Activated CD4-positive, alpha-beta T cell treated with anti-CD3 and anti-CD28 coated beads, Interleukin-2, amount 50 U/mL, for 16 hours (primary cell): ENCODE measurements around the gene DUSP7.
"Not testable (repeated sequence)": the region's sequence is repeated elsewhere in the genome, so short reads cannot be mapped to it uniquely, and the experiment has no call there.

Experiments used
- DNase-seq: peaks from one replicate; pipeline ENCODE4 v3.0.0-alpha.2; 2020

The DUSP7 gene

DNA sequence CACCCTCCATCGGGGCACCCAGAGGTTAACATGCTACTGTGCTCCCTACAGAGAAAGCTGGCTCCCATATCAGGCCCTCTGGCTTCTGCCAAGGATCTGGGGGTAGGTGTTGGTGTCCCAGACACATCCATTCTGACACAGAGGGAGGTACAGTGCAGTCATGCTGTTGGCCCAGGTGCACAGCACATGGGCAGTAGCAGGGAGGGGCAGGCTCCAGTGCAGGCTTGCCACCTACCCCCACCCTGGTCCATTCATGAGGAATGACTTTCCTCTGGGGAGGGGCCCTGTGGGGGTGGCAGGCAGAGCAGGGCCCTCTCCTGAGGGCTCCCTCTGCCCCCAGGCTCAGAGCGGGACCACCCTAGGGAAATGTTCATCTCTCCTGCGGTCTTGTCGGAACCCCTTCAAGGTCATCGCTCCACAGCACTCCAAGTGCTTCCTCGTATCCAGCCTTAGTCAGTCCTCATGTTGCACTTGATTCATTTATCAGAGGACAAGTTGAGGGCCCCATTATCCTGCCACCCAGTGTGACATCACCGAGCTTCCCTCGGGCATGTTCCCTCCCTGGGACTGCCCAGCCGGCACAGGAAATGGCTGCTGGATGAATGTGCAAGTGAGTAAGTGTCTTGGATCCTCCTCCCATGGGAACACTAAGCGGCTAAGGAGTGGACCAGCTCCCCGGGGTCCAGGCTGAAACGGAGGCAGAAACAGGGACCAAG is 10.0 kb downstream of the DUSP7 start:
- no peak for DNase-seq

DNA sequence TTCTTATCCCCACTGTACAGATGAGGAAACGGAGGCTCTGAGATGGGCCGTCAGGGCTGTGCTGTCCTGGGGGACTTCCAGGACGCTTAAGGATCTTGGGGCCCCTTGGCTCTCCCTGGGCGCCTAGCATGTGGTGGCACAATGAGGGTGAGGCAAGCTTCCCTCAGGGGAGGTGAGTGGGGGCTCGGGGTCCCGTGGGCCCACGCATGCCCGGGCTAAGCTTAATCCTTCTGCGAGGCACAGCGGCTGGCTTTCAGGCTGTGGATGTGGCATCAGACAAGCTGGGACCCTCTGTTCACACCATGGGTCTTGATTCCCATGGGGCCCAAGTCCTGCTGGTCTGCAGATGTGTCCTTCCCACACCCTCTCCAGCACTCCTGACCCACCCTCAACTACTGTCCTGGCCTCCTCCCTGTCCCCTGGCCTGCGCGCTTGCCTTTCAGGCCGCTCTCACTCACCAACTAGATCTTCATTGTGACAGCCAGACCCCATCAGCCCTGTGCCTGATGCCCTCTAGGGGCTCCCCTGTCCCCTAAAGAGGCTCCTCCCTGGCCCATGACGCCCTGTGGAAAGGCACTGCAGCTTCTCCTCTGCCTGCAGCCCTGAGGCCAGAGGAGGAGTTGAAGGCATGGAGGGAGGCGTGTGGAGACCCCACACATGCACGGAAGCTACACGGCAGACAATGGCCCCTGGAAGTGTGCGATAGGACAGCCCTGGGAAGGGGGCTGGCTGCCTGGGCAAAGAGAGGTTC is 11.3 kb downstream of the DUSP7 start:
- DNase-seq: no peak

DNA sequence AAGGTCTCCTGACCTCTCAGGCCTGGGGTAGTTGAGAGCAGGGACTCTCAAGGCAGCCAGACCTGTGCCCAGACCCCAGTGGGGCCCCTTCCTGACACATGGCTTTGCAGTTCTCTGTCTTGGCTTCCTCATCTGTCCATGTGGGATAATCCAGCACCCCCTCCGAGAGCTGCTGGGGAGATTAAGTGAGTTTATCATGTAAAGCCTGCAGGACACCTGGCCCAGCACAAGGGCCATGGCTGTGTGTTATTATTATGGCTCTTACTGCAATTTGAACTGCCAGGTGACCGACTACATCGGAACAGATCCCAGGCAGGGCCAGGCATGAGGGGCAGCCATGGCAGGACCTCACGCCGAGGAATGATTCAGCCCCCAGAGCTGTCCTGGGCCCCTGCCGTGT is 12.6 kb downstream of the DUSP7 start:
- DNase-seq: no peak

DNA sequence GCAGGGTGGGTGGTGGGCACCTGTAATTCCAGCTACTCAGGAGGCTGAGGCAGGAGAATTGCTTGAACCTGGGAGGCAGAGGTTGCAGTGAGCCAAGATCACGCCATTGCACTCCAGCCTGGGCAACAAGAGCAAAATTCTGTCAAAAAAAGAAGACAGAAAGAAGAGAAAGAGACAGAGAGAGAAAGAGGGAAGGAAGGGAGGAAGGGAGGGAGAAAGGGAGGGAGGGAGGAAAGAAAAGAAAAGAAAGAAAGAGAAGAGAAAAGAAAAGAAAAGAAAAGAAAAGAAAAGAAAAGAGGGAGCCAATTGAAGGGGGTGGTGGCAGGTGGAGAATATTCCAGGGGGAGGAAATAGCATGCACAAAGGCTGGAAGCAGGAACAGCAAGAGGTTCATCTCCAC is 13.3 kb downstream of the DUSP7 start:
- not testable (repeated sequence) for DNase-seq

DNA sequence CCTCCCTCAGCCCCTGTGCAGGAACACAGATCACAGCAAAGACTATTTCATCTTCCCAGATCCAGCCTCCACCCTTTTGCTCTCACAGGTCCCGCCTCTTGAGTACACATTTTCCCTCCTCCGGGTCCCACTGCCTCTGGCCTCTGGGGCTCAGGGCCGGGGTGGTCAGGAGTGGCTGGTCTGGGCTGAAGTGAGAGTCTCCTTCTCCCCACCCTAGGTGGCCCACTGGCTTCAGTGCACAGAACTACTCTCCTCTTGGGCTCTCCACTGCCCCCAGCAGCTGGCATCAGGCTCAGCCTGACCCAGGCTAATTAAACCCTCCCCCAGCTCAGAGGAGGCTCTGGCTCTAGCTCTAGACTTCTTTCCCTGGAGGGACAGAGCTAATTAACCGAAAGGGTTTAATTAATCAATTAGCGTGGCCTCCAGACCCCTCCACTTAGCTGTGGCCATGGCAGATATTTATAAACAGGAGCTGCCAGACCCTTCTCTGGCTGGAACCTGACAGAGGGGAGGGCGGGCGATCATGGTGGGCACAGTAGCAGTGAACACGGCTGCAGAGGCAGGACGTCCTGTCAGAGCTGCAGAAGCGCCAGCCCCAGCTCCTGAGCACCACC is 15.1 kb downstream of the DUSP7 start:
- no peak for DNase-seq

DNA sequence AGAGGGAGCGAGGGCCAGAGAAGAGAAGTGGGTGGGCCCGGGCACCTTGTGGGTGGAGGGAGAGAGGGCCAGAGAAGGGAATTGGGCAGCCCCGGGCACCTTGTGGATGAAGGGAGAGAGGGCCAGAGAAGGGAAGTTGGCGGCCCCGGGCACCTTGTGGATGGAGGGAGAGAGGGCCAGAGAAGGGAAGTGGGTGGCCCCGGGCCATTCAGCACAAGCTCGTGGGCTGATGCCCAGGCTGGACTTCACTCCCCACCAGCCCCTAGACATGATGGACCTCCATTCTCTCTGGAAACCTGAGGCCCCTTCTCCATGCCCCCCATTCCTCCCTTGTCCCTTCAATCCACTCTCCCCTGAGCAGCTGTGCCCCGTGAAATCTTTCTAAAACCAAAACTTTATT is 15.8 kb downstream of the DUSP7 start:
- DNase-seq: no peak

DNA sequence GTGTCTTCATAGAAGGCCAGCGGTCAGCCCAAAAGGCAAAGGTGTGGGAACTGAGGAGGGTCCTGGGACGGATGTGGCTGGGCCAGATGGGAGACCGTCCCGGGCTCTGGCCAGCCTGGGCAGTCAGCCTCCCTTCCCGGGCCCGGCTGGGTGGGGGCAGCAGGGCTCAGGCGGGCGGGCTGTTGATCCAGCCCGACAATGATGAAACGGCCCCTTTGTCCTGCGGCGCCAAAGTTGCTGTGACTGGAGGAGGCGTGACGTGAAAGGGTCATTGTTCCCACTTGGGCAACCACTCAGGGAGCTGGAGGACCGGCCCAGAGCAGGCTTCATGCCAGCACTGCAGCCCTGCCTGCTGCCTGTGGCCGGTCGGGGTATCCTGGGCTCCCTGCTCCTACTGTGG is 16.5 kb downstream of the DUSP7 start:
- no peak for DNase-seq

DNA sequence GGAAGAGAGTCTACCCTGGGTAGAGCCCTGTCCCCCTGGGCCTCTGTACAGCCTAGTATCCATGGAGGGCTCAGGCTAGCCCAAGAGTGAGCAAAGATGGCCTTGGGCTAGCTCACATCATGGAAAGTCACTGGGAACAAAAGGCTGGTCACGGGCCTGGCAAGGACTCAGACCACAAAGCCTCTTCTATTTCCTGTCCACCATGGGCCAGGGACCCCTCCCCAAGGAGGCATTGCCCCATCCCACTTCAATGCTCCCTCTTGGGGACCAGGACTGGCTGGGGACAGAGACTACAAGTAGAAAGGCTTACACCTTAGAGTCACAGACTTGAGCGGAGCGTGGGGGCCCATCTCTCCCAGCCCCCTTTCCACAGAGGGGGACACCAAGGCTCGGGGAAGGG is 16.9 kb downstream of the DUSP7 start:
- DNase-seq: no peak

DNA sequence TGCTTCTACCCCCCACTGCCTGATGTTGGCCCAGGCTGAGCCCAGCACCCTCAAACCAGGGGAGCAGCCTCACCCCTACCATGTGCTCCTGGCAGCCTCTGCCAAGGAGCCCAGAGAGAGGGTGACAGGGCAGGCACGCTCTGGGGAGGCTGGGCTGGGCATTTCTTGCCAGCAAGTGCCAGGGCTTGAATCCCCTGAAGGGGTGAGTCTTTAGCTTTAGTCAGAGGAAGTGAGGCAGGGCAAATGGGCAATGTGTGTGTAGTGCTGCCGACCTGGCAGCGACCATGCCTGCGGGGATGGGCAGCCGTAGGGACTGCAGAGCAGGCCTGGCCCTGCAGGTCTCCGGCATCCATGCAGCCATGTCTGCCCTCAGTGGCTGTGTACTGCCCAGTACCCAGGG is 18.1 kb downstream of the DUSP7 start:
- no peak for DNase-seq

DNA sequence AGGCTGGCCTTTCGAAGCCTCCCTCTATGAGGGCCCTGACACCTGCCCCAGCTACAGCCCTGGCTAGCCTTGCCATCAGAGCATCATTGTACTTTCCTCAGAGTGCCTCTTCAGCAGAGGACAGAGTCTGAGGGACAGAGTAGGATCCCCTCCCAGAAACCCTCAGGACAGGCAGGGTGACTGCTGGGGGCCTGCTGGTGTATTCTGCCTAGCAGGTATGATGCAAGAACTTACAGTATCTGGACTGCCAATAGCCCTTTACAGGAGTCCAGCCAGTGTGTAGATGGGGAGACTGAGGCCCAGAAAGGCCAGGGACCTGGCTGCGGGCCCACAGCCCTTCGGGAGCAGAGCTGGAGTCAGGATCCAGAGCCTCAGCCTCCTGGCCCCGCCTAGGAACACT is 19.1 kb downstream of the DUSP7 start:
- DNase-seq: no peak

DNA sequence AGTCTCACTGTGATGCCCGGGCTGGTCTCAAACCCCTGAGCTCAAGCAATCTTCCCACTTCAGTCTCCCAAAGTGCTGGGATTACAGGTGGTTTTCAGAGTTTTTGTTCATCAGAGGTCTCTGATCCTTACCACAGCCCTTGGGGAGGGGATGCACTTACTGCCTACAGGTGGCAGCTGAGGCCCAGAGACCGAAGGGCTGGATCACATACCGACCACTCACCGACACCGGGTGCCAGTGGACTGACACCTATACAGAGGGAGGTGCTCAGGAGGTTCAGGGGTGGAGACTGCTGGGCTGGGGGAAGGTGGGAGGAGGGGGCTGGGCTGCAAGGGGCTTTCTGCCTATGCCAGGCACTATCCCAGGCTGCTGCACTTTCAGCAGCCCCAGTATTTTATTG is 19.5 kb downstream of the DUSP7 start:
- no peak for DNase-seq

DNA sequence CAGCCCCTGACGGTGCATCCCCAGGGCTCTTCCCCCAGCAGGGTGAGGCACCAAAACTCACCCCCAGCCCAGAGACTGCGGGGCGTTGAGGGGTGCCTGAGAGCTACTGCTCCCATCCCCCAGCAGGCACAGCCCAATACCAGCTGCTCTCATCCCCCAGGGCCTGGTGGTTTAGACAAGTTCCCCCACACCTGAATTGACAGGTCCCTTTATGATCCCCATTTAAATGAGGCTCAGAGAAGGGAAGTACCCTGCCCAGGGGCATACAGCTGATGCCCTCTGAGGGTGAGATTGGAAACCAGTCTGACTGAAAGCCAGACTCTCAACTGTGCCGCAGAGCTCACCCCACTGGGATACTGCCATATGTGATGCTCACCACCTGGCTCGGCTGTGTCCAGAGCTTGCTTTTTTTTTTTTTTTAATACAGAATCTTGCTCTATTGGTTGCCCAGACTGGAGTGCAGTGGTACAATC is 20.1 kb downstream of the DUSP7 start:
- DNase-seq: no peak

DNA sequence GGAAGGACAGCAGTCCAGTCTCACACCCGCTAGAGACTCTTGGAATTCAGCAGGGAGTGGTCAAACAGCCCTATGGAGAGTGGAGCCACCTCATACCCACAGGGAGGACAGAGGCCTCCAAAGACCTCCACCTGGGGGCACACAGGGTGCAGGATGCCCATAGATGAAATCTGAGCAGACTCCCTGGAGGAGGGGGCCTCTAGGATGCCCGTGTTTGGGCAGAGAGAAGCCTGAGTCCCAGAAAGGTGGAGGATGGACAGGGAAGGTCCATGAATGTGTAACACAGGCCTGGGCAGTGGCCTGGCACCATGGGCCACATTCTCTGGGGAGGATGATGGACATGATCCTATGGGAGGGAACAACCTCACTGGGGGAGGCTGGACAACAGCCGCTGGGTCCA is 21.7 kb downstream of the DUSP7 start:
- DNase-seq: no peak

DNA sequence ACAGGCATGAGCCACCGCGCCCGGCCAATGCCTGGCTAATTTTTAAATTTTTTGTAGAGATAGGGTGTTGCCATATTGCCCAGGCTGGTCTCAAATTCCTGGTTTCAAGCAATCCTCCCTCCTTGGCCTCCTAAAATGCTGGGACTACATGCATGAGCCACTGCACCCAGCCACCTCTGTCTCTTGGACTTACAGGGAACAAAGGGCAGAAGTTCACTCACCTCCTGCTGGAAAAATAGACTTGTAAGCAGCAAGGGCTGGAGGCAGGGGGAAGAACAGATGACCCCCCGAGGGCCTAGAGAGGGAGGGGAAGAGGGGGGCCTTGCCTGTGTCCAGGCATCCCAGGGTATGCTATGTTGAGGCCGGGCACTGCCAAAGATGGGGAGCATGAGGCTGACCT is 22.2 kb downstream of the DUSP7 start:
- no peak for DNase-seq

DNA sequence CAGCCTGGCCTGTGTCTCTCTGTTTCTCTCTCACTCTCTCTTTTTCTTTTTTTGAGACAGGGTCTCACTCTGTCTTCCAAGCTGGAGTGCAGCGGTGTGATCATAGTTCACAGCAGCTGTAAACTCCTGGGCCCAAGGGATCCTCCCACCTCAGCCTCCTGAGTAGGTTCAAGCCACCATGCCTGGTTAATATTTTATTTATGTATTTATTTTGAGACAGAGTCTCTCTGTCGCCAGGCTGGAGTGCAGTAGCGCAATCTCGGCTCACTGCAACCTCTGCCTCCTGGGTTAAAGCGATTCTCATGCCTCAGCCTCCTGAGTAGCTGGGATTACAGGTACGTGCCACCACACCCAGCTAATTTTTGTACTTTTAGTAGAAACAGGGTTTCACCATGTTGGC is 22.6 kb downstream of the DUSP7 start:
- not testable (repeated sequence) for DNase-seq

DNA sequence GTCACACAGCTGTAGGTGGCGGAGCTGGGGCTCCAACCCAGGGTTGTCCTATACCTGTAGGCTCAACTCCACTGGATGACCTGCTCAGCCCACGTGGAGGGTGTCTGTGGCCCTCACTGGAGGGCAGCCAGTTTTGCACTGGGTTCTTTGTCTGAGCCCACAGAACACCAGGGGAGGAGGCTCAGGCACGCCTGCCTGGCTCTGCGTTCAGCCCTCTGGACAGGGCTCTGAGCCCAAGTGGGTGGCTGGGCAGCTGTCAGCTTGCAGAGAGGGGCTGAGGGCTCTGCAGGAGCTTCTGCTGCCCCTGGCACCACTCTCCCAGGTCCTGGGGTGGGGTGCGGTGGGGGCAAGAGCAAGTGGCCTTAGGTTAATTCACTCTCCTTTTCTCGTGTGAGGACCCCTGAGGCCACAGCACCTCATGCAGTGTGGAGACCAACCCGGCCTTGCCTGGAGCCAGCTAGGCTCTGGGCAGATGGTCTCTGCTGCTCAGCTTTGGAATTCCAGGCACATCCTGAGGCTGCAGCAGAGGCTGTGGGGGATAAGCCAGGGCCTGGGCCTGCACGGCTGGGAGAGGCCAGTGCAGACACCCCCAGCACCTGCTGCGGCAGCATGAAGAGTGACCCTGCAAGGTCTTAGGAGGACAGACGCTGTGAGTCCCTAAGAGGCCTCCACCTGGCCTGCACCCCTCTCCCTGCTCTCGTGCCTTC is 23.5 kb downstream of the DUSP7 start:
- DNase-seq: no peak

DNA sequence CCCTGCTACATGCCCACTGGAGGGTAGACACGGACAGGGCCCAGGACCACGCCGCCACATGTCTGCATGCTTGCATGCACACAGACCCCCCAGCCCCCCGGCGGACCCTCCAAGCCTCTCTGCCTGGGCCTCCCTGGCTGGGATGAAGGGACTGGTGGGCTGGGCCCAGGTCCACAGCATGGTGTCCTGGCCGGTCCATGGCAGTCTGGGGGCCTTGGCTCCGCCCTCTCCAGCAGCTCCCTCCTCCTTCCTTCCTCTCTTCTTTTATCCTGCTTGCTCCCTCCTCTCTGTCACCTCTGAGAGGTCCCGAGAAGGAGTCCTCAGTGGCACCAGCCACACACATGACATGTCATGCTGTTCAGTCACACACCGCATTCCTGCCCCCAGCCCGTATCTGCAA is 24.5 kb downstream of the DUSP7 start:
- no peak for DNase-seq

DNA sequence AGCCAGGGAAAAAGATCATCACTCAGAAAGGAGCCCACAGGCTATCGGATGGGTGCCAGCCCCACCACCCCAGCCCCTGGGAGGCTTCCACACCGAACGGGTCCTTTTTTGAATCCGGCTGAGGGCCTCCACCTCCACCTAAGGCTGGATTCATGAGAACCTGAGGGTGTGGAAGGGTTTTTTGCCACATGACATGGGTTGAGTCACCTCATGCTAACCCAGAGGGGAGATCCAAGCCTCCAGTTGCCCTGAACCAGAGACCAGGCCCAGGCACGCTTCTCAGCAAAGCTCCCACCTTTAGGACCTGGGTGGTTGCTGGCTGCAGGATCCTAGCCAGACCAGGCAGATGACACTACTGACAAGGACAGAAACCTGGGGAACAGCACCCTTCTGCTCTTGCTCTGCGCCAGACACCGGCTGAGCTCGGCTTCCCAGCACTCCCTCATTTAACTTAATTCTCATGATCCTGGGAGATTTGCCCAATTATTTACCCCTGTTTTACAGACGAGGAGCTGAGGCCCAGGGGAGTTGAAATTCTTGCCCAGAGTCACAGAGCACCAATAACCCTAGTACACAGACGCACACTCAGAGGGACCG is 25.6 kb downstream of the DUSP7 start:
- no peak for DNase-seq

DNA sequence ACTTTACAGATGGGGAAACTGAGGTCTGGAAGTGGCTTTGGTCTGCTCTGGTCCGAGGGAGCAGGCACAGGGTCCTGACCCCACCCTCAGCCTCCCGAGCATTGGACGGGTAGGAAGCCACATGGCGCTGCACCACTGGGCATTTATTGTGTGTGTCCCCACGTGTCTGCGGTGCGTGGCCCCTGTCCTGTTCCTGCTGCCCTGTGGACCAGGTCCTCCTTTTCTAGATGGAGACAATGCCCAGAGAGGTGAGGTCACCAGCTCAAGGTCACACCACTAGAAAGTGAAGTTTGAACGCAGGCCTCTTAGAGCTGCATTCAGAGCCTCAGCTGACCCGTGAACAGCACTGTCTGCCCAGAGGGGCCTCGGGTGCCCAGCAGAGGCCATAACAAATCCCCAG is 26.8 kb downstream of the DUSP7 start:
- DNase-seq: no peak

DNA sequence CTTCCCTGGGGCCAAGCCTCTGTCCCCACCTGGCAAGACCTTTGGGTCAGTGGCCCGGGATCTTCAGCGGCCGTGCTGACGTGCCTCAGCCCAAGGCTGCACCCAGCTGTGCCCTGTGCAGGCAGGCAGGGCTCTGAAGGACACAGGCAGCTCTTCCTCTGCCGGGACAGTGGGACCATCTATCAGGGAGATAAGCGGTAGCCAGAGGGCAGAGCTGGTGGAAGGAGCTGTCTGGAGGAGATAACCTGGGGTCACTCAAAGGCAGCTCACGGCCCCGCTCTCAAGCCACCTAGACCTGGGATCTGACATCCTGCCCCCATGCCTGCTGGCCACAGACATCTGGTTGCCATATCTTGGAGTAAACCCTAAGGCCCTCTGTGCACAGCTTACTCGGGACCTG is 27.3 kb downstream of the DUSP7 start:
- no peak for DNase-seq

DNA sequence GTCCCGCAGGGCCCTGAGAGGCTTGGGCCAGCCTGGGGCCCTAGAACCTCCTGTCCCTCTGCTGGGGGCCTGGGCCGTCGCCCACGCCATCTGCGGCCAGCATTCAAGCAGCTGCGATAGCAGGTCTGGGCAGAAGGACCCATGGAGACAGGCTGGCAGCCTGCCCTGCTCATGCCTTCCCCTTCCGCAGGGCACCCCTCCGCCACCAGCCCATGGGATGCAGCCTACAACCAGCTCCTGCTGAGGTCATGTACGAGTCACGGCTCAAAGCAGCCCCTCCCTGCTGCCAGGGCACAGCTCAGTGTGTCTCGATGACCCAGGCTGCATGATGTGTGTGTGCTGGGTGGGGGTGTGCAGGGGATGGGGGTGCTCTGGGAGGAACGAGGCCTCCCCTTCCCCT is 27.8 kb downstream of the DUSP7 start:
- DNase-seq: no peak

DNA sequence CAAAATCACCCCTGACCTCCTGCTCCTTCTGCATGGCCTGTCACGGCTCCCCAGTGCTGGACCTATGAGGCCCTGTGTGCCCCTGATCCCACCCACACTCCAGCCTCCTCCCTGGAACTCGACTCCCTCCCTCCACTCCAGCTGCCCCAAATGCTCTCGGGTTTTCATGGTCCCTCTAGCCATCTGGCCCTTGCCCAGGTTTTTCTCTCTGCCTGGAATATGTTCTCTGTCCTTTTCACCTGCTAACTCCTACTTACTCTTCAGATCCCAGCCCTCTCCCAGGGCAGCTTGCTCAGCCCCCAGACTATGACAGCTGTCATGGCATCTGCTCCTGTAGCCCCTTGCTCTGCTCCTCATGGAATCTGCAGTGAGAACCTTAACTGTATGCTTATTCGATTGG is 30.3 kb downstream of the DUSP7 start:
- no peak for DNase-seq

DNA sequence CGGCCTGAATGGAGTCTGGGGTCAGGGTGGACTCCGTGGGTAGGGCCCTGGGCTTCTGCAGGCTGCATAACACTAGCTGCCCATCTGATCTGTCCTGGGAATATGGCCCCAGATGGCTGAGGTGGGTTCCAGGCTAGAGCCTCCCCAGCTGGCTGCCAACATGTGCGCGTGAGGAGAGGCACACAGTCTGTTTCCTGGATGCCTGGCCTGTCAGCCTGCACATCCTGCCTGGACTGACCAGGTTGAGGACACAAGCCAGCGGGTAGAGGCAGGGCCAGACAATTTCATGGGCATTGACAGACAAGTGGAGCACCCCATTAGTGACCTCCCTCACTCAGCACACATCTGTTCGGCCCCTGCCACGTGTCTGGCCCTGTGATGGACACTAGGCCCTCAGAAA is 30.9 kb downstream of the DUSP7 start:
- no peak for DNase-seq
